ENCODE results near the gene TMEM182.

DNA sequence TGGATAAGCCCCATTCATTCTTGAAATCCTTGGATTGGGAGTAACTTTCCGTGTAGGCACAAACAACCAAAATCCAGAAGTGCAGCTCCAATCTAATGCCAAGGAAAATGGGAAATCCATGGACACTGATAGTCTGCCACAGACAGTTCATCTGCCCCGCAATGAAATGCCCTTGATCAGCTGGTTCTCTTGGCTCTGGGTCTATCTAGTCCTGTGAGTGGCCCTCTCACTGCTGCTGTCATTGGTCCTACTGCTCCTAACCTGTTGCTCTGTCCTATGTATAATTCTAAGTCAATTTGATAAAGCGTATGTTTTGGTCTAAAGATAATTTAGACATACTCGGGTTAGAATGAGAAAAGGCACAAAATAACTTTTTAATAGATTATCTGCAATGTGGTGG, 13.7 kb upstream of the TMEM182 start:
- TF ChIP-seq TAF1 (IDR thresholded peaks at IDR 0.05; ENCODE audit: low read depth) (no peak), EP300 (IDR thresholded peaks at IDR 0.05; ENCODE audit: borderline replicate concordance) (no peak), NFIC (IDR thresholded peaks at IDR 0.05) (no peak), FOXM1 (IDR thresholded peaks at IDR 0.05; ENCODE audit: borderline replicate concordance, low read depth) (no peak), TEAD4 (IDR thresholded peaks at IDR 0.05) (no peak), RAD21 (IDR thresholded peaks at IDR 0.05; ENCODE audit: low read depth) (no peak), CREB1 (IDR thresholded peaks at IDR 0.05; ENCODE audit: low read depth) (no peak), YY1 (IDR thresholded peaks at IDR 0.05; ENCODE audit: low read depth) (no peak), ZBTB7A (IDR thresholded peaks at IDR 0.05; ENCODE audit: low read depth) (no peak), CEBPB (IDR thresholded peaks at IDR 0.05) (no peak)
- TF ChIP-seq, protein P1, sequence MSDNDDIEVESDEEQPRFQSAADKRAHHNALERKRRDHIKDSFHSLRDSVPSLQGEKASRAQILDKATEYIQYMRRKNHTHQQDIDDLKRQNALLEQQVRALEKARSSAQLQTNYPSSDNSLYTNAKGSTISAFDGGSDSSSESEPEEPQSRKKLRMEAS (IDR thresholded peaks at IDR 0.05): no peak
- TF ChIP-seq, protein P2, sequence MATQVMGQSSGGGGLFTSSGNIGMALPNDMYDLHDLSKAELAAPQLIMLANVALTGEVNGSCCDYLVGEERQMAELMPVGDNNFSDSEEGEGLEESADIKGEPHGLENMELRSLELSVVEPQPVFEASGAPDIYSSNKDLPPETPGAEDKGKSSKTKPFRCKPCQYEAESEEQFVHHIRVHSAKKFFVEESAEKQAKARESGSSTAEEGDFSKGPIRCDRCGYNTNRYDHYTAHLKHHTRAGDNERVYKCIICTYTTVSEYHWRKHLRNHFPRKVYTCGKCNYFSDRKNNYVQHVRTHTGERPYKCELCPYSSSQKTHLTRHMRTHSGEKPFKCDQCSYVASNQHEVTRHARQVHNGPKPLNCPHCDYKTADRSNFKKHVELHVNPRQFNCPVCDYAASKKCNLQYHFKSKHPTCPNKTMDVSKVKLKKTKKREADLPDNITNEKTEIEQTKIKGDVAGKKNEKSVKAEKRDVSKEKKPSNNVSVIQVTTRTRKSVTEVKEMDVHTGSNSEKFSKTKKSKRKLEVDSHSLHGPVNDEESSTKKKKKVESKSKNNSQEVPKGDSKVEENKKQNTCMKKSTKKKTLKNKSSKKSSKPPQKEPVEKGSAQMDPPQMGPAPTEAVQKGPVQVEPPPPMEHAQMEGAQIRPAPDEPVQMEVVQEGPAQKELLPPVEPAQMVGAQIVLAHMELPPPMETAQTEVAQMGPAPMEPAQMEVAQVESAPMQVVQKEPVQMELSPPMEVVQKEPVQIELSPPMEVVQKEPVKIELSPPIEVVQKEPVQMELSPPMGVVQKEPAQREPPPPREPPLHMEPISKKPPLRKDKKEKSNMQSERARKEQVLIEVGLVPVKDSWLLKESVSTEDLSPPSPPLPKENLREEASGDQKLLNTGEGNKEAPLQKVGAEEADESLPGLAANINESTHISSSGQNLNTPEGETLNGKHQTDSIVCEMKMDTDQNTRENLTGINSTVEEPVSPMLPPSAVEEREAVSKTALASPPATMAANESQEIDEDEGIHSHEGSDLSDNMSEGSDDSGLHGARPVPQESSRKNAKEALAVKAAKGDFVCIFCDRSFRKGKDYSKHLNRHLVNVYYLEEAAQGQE (IDR thresholded peaks at IDR 0.05; ENCODE audit: low read depth): no peak
